ENCODE results near the gene RCN1. TPM values are rescaled to one million over a fixed set of nuclear protein-coding genes. Genes with fewer than 3 reads are reported as not detected.
A peak's percentile ranks its signal among the peaks of the same experiment; 100 is the strongest.

Gene RCN1
- total RNA-seq: 10 to 100 TPM; 30.7 to 52.4 (median 37.7) TPM
- long read RNA-seq, transcript RCN1-201 (6 exons, 2,572 nt): major isoform, 25 of 25 reads
- long read RNA-seq, partial matches to known transcripts: 0 of 25 reads
- long read RNA-seq, other reads (novel, unspliced or antisense): 0 of 25 reads

GRCh38 chr11:32090545-32091370 is at the start of gene RCN1:
Gene RCN1, plus strand, starts transcription at chr11:32091074. Its CDS starts 123 bp downstream, at chr11:32091197.
- H3K4me1 ChIP-seq: peaks cover 0 to 10% (median 2%) of the 10 kb centered on the region in 4 donors
- H3K9me3 ChIP-seq: no peaks in the 10 kb centered on the region
- intact Hi-C loops (cut with DNase I): no loop called here
- peak within 1 kb of the TSS; percentile 66 to 86 (median 71) for H3K27ac ChIP-seq
- TF ChIP-seq, protein P1, sequence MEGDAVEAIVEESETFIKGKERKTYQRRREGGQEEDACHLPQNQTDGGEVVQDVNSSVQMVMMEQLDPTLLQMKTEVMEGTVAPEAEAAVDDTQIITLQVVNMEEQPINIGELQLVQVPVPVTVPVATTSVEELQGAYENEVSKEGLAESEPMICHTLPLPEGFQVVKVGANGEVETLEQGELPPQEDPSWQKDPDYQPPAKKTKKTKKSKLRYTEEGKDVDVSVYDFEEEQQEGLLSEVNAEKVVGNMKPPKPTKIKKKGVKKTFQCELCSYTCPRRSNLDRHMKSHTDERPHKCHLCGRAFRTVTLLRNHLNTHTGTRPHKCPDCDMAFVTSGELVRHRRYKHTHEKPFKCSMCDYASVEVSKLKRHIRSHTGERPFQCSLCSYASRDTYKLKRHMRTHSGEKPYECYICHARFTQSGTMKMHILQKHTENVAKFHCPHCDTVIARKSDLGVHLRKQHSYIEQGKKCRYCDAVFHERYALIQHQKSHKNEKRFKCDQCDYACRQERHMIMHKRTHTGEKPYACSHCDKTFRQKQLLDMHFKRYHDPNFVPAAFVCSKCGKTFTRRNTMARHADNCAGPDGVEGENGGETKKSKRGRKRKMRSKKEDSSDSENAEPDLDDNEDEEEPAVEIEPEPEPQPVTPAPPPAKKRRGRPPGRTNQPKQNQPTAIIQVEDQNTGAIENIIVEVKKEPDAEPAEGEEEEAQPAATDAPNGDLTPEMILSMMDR (IDR thresholded peaks at IDR 0.05): no peak
- TF ChIP-seq POLR2A (IDR thresholded peaks at IDR 0.05): peak; percentile 63
- no peaks in the 10 kb centered on the region for H3K36me3 ChIP-seq
- peak within 1 kb of the TSS; percentile 64 to 78 (median 74) for H3K4me3 ChIP-seq
- no peaks in the 10 kb centered on the region for H3K27me3 ChIP-seq
- ATAC-seq (peak; percentile 78 to 90 (median 83)), DNase-seq (peak; percentile 65 to 79 (median 70))
- WGBS (ENCODE audit: insufficient coverage, low coverage, low lambda C conversion rate, missing lambda C conversion rate): 3% methylated on average over 6 of the region's 79 CpGs

- Histone ChIP-seq H3K27me3 (no peaks in the 10 kb centered on the region), H3K36me3 (no peaks in the 10 kb centered on the region), H3K4me3 (no peak overlapping the region), H3K4me1 (no peaks in the 10 kb centered on the region), H3K27ac (no peak overlapping the region), H3K9me3 (no peaks in the 10 kb centered on the region)
- DNase-seq (no peak), ATAC-seq (no peak)
- 30% methylated on average over 1 of the region's 1 CpG for WGBS (ENCODE audit: insufficient coverage, low coverage, low lambda C conversion rate, missing lambda C conversion rate)
- intact Hi-C loops (cut with DNase I): no loop called here
- no peak for TF ChIP-seq POLR2A (IDR thresholded peaks at IDR 0.05)
- TF ChIP-seq, protein P1 (IDR thresholded peaks at IDR 0.05): no peak
Measured at GRCh38 chr11:32043737-32044136, 47.1 kb upstream of the RCN1 start.

GRCh38 chr11:32044158-32044863 is 46.6 kb upstream of the RCN1 start:
- intact Hi-C loops (cut with DNase I): no loop called here
- Histone ChIP-seq H3K4me1 (no peaks in the 10 kb centered on the region), H3K9me3 (no peaks in the 10 kb centered on the region), H3K27me3 (no peaks in the 10 kb centered on the region), H3K36me3 (no peaks in the 10 kb centered on the region), H3K4me3 (no peak overlapping the region), H3K27ac (no peak overlapping the region)
- WGBS (ENCODE audit: insufficient coverage, low coverage, low lambda C conversion rate, missing lambda C conversion rate): 45% methylated on average over 4 of the region's 4 CpGs
- no peak for TF ChIP-seq POLR2A (IDR thresholded peaks at IDR 0.05)
- TF ChIP-seq, protein P1 (IDR thresholded peaks at IDR 0.05): no peak
- no peak for DNase-seq
- no peak for ATAC-seq

DNA sequence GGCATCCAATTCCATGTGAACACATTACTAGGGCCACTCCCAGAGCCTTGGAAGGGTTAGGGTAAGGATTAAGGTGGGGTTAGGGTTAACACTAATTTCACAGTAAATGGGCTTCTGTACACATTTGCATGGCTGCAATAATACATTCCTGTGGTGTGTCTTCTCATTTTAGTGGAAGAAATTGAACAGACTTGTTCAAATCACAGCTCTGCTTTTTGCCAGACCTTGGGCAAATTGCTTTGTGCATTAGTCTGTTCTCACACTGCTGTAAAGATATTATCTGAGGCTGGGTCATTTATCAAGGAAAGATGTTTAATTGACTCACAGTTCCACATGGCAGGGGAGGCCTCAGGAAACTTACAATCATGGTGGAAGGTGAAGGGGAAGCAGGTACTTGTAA is 45.4 kb upstream of the RCN1 start:
- Histone ChIP-seq H3K27ac (no peak overlapping the region), H3K27me3 (no peaks in the 10 kb centered on the region), H3K9me3 (no peaks in the 10 kb centered on the region), H3K36me3 (no peaks in the 10 kb centered on the region), H3K4me1 (no peaks in the 10 kb centered on the region), H3K4me3 (no peak overlapping the region)
- no peak for ATAC-seq
- TF ChIP-seq, protein P1 (IDR thresholded peaks at IDR 0.05): no peak
- no peak for TF ChIP-seq POLR2A (IDR thresholded peaks at IDR 0.05)
- DNase-seq: no peak
- intact Hi-C loops (cut with DNase I): no loop called here

Measured in right lobe of liver (tissue), 6 donors.